ENCODE measurements around the gene LHX5. TPM values are rescaled to one million over a fixed set of nuclear protein-coding genes. Genes with fewer than 3 reads are reported as not detected.

LHX5 gene
- 0.15 and 1.2 TPM in 2 replicates for total RNA-seq

DNA sequence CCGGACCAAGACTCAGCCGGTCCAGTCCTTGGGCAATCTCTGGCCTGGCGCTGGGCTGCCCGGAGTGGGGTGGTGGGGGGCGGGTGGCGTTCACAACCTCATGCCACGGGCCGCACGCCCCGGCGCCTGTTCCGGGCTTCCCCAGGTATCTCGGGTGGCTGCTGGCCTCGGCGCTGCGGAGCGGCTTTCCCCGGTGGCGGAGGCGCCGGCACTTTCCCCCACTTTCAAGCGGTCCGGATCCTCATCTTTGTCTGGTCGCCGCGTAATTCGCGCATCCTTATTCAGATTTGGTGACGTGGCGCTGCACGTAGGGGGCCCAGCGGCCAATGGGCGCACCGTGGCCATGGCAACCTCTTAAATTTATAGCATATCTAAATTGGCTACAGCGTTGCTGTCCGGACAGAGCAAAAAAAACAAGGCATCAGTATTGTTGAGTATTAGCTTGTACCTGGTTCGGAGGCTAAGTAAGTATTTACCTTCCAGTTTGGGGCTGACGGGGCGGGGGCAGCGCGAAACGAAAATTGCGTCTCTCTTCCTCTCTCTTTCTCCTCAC, at the start of gene LHX5:
TSS of gene LHX5 (minus strand) at position 253 of the 553 bp plus-strand sequence. CDS start 373 bp downstream, outside the sequence.

DNA sequence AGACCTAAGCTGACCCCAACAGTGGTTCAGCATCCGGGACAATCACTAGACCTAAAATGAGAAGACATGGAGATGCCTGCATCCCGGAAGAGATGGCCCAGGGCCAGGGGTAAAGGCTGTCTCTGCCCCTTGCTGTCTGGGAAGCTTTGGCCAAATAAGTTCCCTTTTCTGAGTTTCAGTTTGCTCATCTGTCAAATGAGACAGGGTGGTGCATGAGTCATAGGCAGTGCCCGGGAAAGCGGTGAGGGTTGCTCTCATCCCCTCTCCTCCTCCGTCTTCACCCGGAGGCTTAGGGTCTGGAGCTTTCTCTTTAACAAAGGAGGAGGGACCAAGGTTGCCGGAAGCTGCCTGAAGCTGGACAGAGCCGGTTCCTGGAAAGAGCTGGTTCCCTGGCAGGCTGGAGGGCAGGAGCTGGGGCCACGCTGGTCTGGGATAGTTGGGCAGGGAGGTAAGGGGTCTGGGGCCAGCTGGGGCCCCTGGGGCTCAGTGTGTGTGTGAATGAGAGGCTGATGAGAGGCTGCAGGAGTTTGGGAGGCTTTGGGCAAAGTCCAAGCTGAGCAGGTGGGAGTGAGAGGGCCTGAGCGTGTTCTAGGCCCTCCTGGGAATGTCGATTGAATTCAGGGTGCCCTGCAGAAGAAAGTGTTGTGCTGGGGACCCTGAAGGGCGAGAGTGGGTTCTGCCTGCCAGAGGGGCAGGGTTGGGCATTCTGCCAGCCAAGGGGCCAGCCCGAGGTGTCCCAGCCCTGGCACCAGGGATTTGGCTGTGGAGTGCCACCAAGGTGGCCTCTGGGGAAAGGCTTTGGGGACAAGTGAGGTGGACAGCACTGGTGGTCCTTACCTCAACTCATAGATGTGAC, 49.4 kb downstream of the LHX5 start, which contains the start of gene SDSL:
TSS of gene SDSL (plus strand) at position 351 of the 856 bp plus-strand sequence. CDS start 5,603 bp downstream, outside the sequence.

Other genes starting within 250 kb of the LHX5 start
- 11.5 and 21.9 TPM in 2 replicates for gene SLC8B1, start 136.8 kb downstream of the LHX5 start, total RNA-seq
- 18.0 and 21.6 TPM in 2 replicates for gene PLBD2, start 113.3 kb downstream of the LHX5 start, total RNA-seq
- not detected in 2 replicates for gene SDS, start 68.0 kb downstream of the LHX5 start, total RNA-seq
- gene SDSL, start 49.5 kb downstream of the LHX5 start, total RNA-seq, result 3.3 and 9.1 TPM in 2 replicates

All from hair follicular keratinocyte (primary cell).